Vagina (tissue), 2 donors: ENCODE measurements around the gene CCM2.

Source experiments
- POLR2A ChIP-seq, 2 donors: fragments of 450-650 bp; IDR thresholded peaks; one replicate each; pipeline ENCODE4 v1.6.1; 2017; ENCODE audit warnings: antibody characterized with exemption in 2 of 2, mild to moderate bottlenecking in 2 of 2, moderate library complexity in 2 of 2
- POLR2AphosphoS5 ChIP-seq, 2 donors: sonication (generic); formaldehyde crosslinking; IDR thresholded peaks; one replicate each; pipeline ENCODE4 v1.9.0; 2017; ENCODE audit warnings: antibody characterized with exemption in 2 of 2, mild to moderate bottlenecking in 2 of 2, low read depth in 1 of 2; ENCODE audit not compliant: insufficient read depth in 1 of 2
- TF ChIP-seq, protein P1 (sequence below), 3 experiments: fragments of 450-650 bp in 2 of 3; fragments of 200-600 bp in 1 of 3; sonication (generic) in 1 of 3; IDR thresholded peaks; one replicate each; pipeline ENCODE4 v1.5.1; 2017 to 2019; ENCODE audit warnings: antibody characterized with exemption in 3 of 3, mild to moderate bottlenecking in 2 of 3, moderate library complexity in 2 of 3

DNA sequence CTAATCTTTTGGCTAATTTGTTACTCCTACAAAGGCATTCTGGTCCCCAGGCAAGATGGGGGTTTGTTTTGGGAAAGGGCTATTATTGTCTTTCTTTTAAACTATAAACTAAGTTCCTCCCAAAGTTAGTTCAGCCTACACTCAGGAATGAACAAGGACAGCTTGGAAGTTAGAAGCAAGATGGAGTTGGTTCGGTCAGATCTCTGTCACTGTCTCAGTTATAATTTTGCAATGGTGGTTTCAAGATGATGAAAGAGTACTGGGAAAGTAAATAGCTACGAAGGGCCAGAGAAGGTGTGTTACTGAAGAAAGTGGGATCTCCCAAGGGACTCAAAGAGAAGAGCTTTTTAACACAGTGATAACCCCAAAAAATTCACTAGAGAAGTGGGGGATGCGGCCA, 10.9 kb upstream of the CCM2 start:
- TF ChIP-seq, protein P1, sequence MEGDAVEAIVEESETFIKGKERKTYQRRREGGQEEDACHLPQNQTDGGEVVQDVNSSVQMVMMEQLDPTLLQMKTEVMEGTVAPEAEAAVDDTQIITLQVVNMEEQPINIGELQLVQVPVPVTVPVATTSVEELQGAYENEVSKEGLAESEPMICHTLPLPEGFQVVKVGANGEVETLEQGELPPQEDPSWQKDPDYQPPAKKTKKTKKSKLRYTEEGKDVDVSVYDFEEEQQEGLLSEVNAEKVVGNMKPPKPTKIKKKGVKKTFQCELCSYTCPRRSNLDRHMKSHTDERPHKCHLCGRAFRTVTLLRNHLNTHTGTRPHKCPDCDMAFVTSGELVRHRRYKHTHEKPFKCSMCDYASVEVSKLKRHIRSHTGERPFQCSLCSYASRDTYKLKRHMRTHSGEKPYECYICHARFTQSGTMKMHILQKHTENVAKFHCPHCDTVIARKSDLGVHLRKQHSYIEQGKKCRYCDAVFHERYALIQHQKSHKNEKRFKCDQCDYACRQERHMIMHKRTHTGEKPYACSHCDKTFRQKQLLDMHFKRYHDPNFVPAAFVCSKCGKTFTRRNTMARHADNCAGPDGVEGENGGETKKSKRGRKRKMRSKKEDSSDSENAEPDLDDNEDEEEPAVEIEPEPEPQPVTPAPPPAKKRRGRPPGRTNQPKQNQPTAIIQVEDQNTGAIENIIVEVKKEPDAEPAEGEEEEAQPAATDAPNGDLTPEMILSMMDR (IDR thresholded peaks at IDR 0.05) = no peak
- TF ChIP-seq POLR2A (IDR thresholded peaks at IDR 0.05) (no peak), POLR2AphosphoS5 (IDR thresholded peaks at IDR 0.05; ENCODE audit: insufficient read depth in 1 of 2, low read depth in 1 of 2) (no peak)
